GM21528 (cell line): ENCODE measurements around the gene HSPA4.

Source experiments
- ATAC-seq: cut with Tn5 transposase; IDR thresholded peaks from one replicate; pipeline ENCODE4 v1.9.1; 2021; ENCODE audit warnings: mild to moderate bottlenecking, moderate library complexity; ENCODE audit not compliant: unreplicated experiment, low FRiP score

Gene HSPA4

GRCh38 chr5:133149345-133149744, 97.5 kb downstream of the HSPA4 start:
- ATAC-seq = no peak

GRCh38 chr5:133150909-133151544, 99.2 kb downstream of the HSPA4 start:
- no peak for ATAC-seq

- no peak for ATAC-seq
These were observed 102.7 kb downstream of the HSPA4 start for GRCh38 chr5:133154274-133155075.

DNA sequence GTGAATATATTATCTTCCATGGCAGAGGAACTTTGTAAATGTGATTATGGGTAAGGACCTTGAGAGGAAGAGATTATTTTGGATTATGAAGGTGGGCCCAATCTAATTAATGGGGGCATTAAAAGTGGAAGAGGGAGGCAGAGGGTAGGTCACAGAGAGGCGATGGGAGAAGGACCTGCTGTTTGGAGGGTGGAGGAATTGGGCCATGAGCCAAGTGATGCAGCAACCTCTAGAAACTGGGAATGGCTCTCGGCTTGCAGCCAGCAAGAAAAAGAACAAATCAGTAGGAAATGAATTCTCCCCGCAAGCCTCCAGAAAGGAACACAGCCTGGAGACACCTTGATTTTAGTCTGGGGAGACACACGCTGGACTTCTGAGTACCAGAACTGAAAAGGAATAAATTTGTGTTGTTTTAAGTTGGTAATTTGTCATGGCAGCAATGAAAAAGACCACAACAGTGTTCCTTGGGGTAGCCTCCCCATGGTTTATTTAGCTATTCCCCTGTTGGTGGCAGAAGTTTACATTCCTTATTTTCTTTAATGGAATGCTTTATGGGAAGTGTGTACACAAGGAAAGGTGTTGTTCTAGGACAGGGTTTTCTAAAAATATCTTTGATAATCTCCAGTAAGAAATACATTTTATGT, 103.6 kb downstream of the HSPA4 start:
- no peak for ATAC-seq
